SK-N-SH (cell line): Measurements from ENCODE around the gene ZNF493. TPM values are rescaled to one million over a fixed set of nuclear protein-coding genes. Genes with fewer than 3 reads are reported as not detected.

Experiments used
- CTCF ChIA-PET: fragments of 300-600, 350-600 bp; formaldehyde crosslinking; extraction: SDS; loops from one replicate; lab custom pipeline; 2021; lab: Yijun Ruan, JAX
- POLR2A ChIA-PET: fragments of 350-600 bp; sonication (Branson Sonifier 250); formaldehyde crosslinking; extraction: SDS; loops from one replicate; lab custom pipeline; 2020; ENCODE audit warnings: antibody characterized with exemption, inconsistent platforms; lab: Yijun Ruan, JAX
- DNase-seq: peaks from one replicate; pipeline ENCODE4 v3.0.0; 2012
- H2AFZ ChIP-seq: fragments of 200-600 bp; sonication (generic); 2 replicates; pipeline ENCODE4 v1.8.1; 2016; ENCODE audit warnings: antibody characterized with exemption, mild to moderate bottlenecking, low read depth
- H3F3A ChIP-seq: fragments of 200-600 bp; sonication (generic); replicated peaks from 2 replicates; pipeline ENCODE3; 2016; ENCODE audit warnings: antibody characterized with exemption, mild to moderate bottlenecking; ENCODE audit not compliant: insufficient read depth
- H3K27ac ChIP-seq, 2 experiments: fragments of 200-500 bp in 1 of 2; fragments of 200-600 bp in 1 of 2; sonication (Bioruptor generic) in 1 of 2; sonication (generic), shearing (Covaris generic) in 1 of 2; 2 replicates each; pipeline versions ENCODE4 v1.5.1 to v1.6.1; 2014 to 2016; ENCODE audit warnings: low read depth in 2 of 2, inconsistent platforms in 1 of 2, low read length in 1 of 2, mild to moderate bottlenecking in 1 of 2, mixed read lengths in 1 of 2
- H3K27me3 ChIP-seq: fragments of 200-600 bp; sonication (generic), shearing (Covaris generic); 2 replicates; pipeline ENCODE4 v1.6.1; 2016; ENCODE audit warnings: mixed run types; ENCODE audit not compliant: insufficient read depth
- H3K36me3 ChIP-seq, 2 experiments: fragments of 200-500 bp in 1 of 2; fragments of 200-600 bp in 1 of 2; sonication (Bioruptor generic) in 1 of 2; sonication (generic) in 1 of 2; replicated peaks in 1 of 2; 2 replicates each; pipeline versions ENCODE3 to v1.5.1; 2014 to 2016; ENCODE audit warnings: low read length in 1 of 2, mild to moderate bottlenecking in 1 of 2; ENCODE audit not compliant: insufficient read depth in 2 of 2, control insufficient read depth in 1 of 2
- H3K4me1 ChIP-seq, 2 experiments: fragments of 200-500 bp in 1 of 2; fragments of 200-600 bp in 1 of 2; sonication (Bioruptor generic) in 1 of 2; sonication (generic), shearing (Covaris generic) in 1 of 2; 2 replicates each; pipeline versions ENCODE4 v1.5.1 to v1.6.1; 2014 to 2016; ENCODE audit warnings: low read depth in 1 of 2, low read length in 1 of 2, mixed run types in 1 of 2; ENCODE audit not compliant: insufficient read depth in 2 of 2, control insufficient read depth in 1 of 2
- H3K4me2 ChIP-seq: fragments of 200-600 bp; sonication (generic), shearing (Covaris generic); 2 replicates; pipeline ENCODE4 v1.6.1; 2017; ENCODE audit warnings: mixed run types
- H3K4me3 ChIP-seq, 2 experiments: fragments of 200-500 bp in 1 of 2; fragments of 200-600 bp in 1 of 2; sonication (Bioruptor generic) in 1 of 2; sonication (generic), shearing (Covaris generic) in 1 of 2; 2 replicates each; pipeline versions ENCODE4 v1.5.1 to v1.8.1; 2014 to 2016; ENCODE audit warnings: low read depth in 2 of 2, inconsistent platforms in 1 of 2, low read length in 1 of 2, mild to moderate bottlenecking in 1 of 2, mixed read lengths in 1 of 2, moderate library complexity in 1 of 2
- H3K79me2 ChIP-seq: fragments of 200-600 bp; sonication (generic); 2 replicates; pipeline ENCODE4 v1.8.1; 2017; ENCODE audit warnings: mild to moderate bottlenecking; ENCODE audit not compliant: insufficient read depth
- H3K9ac ChIP-seq: fragments of 200-600 bp; sonication (generic); 2 replicates; pipeline ENCODE4 v1.6.1; 2017; ENCODE audit warnings: mixed run types
- H3K9me2 ChIP-seq: fragments of 200-600 bp; sonication (generic); 2 replicates; pipeline ENCODE4 v1.6.1; 2017; ENCODE audit warnings: mixed run types
- H3K9me3 ChIP-seq: fragments of 200-600 bp; sonication (generic); 2 replicates; pipeline ENCODE4 v1.6.1; 2017; ENCODE audit warnings: mixed run types, mild to moderate bottlenecking, moderate library complexity
- H4K20me1 ChIP-seq: fragments of 200-600 bp; sonication (generic); 2 replicates; pipeline ENCODE4 v1.6.1; 2017; ENCODE audit warnings: mild to moderate bottlenecking, mixed run types; ENCODE audit not compliant: insufficient read depth
- EZH2phosphoT487 ChIP-seq: fragments of 200-600 bp; sonication (generic); IDR thresholded peaks from 2 replicates; pipeline ENCODE4 v1.6.1; 2017; ENCODE audit warnings: low read depth, mixed run types, mild to moderate bottlenecking, antibody characterized with exemption, moderate library complexity, borderline replicate concordance
- FOSL2 ChIP-seq: IDR thresholded peaks from 2 replicates; pipeline ENCODE4 v1.4.0; 2012; ENCODE audit warnings: low read depth, mild to moderate bottlenecking, moderate library complexity, borderline replicate concordance
- FOXM1 ChIP-seq: IDR thresholded peaks from 2 replicates; pipeline ENCODE4 v1.4.0; 2012; ENCODE audit warnings: low read depth, mild to moderate bottlenecking
- GABPA ChIP-seq: IDR thresholded peaks from 2 replicates; pipeline ENCODE4 v1.4.0; 2012; ENCODE audit warnings: low read depth, mild to moderate bottlenecking
- IRF3 ChIP-seq: fragments of 150-350 bp; IDR thresholded peaks from 2 replicates; pipeline ENCODE4 v1.6.1; 2016; ENCODE audit warnings: mild to moderate bottlenecking, low read depth, low read length
- JUND ChIP-seq: IDR thresholded peaks from 2 replicates; pipeline ENCODE4 v1.4.0; 2012
- MEF2A ChIP-seq: IDR thresholded peaks from 2 replicates; pipeline ENCODE4 v1.4.0; 2012; ENCODE audit warnings: low read depth, borderline replicate concordance
- NFIC ChIP-seq: IDR thresholded peaks from 2 replicates; pipeline ENCODE4 v1.4.0; 2012; ENCODE audit warnings: borderline replicate concordance
- PBX3 ChIP-seq: IDR thresholded peaks from 2 replicates; pipeline ENCODE4; 2012
- POLR2AphosphoS5 ChIP-seq: IDR thresholded peaks from 2 replicates; pipeline ENCODE4 v1.6.1; 2012; ENCODE audit warnings: low read depth, low read length
- RAD21 ChIP-seq: IDR thresholded peaks from 2 replicates; pipeline ENCODE4 v1.6.1; 2012; ENCODE audit warnings: mild to moderate bottlenecking, low read length
- RCOR1 ChIP-seq: fragments of 150-350 bp; IDR thresholded peaks from 2 replicates; pipeline ENCODE4 v1.6.1; 2017; ENCODE audit warnings: antibody characterized with exemption, low read length
- SIN3A ChIP-seq: IDR thresholded peaks from 2 replicates; pipeline ENCODE4 v1.6.1; 2012; ENCODE audit warnings: low read depth, mild to moderate bottlenecking, low read length, moderate library complexity, borderline replicate concordance
- TAF1 ChIP-seq: IDR thresholded peaks from 2 replicates; pipeline ENCODE4 v1.6.1; 2012; ENCODE audit warnings: low read depth, mild to moderate bottlenecking, low read length, moderate library complexity, borderline replicate concordance
- TEAD4 ChIP-seq: IDR thresholded peaks from 2 replicates; pipeline ENCODE4 v1.4.0; 2012; ENCODE audit warnings: mild to moderate bottlenecking, borderline replicate concordance; ENCODE audit not compliant: insufficient read depth
- YY1 ChIP-seq: IDR thresholded peaks from 2 replicates; pipeline ENCODE4 v1.4.0; 2012; ENCODE audit warnings: low read depth, mild to moderate bottlenecking
- WGBS: methylation state at CpG from one replicate; pipeline ENCODE4 v1.1.6; 2017; ENCODE audit warnings: low lambda C conversion rate; 5-methylcytosine and 5-hydroxymethylcytosine counted together
- polyA plus RNA-seq, 3 experiments: library from polyadenylated mRNA; depleted of rRNA; stranded (reverse); fragments of >200 nt; gene quantifications; 2 replicates each; pipeline ENCODE4 v1.2.3, GENCODE V29; 2012
- TF ChIP-seq, protein P1 (sequence below): fragments of 200-600 bp; sonication (generic); IDR thresholded peaks from 2 replicates; pipeline ENCODE4 v1.6.1; 2017; ENCODE audit warnings: antibody characterized with exemption, mild to moderate bottlenecking, moderate library complexity
- TF ChIP-seq, protein P2 (sequence below): IDR thresholded peaks from 2 replicates; pipeline ENCODE4 v1.6.1; 2012; ENCODE audit warnings: mild to moderate bottlenecking, low read depth, low read length, moderate library complexity

ZNF493 gene
- polyA plus RNA-seq, 1 of the 3 experiments (the other 2 are of a cell fraction): 3.7 TPM

DNA sequence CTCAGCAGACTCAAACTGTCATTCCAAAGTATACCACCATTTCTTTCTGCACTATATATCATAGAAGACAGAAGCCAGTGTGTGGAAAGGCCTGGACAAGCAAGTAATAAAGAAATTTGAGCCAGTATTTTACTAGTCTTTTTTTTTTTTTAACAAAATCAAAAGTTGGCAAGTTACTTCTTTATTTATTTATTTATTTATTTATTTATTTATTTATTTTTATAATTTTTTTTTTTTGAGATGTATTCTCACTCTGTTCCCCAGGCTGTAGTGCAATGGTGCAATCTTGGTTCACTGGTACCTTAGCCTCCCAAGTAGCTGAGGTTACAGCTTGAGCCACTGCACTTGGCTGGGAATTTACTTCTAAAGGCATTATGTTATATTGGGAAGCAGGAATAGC is 25.3 kb downstream of the ZNF493 start:
- peaks cover 33% of the 10 kb centered on the region for H3K9me3 ChIP-seq
- TF ChIP-seq PBX3 (no peak), YY1 (no peak), TEAD4 (no peak), EZH2phosphoT487 (no peak), RAD21 (no peak), JUND (no peak), TAF1 (no peak), MEF2A (no peak), IRF3 (no peak), FOSL2 (no peak)
- H3K36me3 ChIP-seq: peaks cover 2 to 17% of the 10 kb centered on the region in 2 experiments
- H3K4me3 ChIP-seq: no peak overlapping the region; a peak in 1 of 4 replicates
- H2AFZ ChIP-seq: no peak overlapping the region
- no peaks in the 10 kb centered on the region for H3K27me3 ChIP-seq
- no peak overlapping the region for H3K4me2 ChIP-seq
- H3K27ac ChIP-seq: no peak overlapping the region
- no peak for DNase-seq
- no peaks in the 10 kb centered on the region for H4K20me1 ChIP-seq
- no peaks in the 10 kb centered on the region for H3F3A ChIP-seq
- CTCF ChIA-PET: no interaction called here
- no peak overlapping the region for H3K9ac ChIP-seq
- H3K79me2 ChIP-seq: no peaks in the 10 kb centered on the region
- no peaks in the 10 kb centered on the region for H3K9me2 ChIP-seq
- no peaks in the 10 kb centered on the region for H3K4me1 ChIP-seq
- POLR2A ChIA-PET: no interaction called here

- no peaks in the 10 kb centered on the region for H4K20me1 ChIP-seq
- H3F3A ChIP-seq: no peaks in the 10 kb centered on the region
- H3K9me3 ChIP-seq: peaks cover 33% of the 10 kb centered on the region
- H3K4me3 ChIP-seq: no peak overlapping the region
- no peak overlapping the region for H3K9ac ChIP-seq
- no peaks in the 10 kb centered on the region for H3K79me2 ChIP-seq
- CTCF ChIA-PET: interaction anchor here (0.6 to 1.5 kb wide), 2 partner anchors 11 to 12 kb away, joined by 3 read pairs; no protein-coding TSS in a partner anchor
- WGBS: 63% methylated on average over 1 of the region's 1 CpG
- no peak overlapping the region for H3K4me2 ChIP-seq
- H2AFZ ChIP-seq: no peak overlapping the region
- POLR2A ChIA-PET: no interaction called here
- no peak for DNase-seq
- H3K9me2 ChIP-seq: no peaks in the 10 kb centered on the region
- no peaks in the 10 kb centered on the region for H3K4me1 ChIP-seq
- peaks cover 0 to 17% of the 10 kb centered on the region in 2 experiments for H3K36me3 ChIP-seq
- no peaks in the 10 kb centered on the region for H3K27me3 ChIP-seq
- no peak overlapping the region for H3K27ac ChIP-seq
- TF ChIP-seq, protein P1, sequence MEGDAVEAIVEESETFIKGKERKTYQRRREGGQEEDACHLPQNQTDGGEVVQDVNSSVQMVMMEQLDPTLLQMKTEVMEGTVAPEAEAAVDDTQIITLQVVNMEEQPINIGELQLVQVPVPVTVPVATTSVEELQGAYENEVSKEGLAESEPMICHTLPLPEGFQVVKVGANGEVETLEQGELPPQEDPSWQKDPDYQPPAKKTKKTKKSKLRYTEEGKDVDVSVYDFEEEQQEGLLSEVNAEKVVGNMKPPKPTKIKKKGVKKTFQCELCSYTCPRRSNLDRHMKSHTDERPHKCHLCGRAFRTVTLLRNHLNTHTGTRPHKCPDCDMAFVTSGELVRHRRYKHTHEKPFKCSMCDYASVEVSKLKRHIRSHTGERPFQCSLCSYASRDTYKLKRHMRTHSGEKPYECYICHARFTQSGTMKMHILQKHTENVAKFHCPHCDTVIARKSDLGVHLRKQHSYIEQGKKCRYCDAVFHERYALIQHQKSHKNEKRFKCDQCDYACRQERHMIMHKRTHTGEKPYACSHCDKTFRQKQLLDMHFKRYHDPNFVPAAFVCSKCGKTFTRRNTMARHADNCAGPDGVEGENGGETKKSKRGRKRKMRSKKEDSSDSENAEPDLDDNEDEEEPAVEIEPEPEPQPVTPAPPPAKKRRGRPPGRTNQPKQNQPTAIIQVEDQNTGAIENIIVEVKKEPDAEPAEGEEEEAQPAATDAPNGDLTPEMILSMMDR: no peak
- TF ChIP-seq TEAD4: no peak
- TF ChIP-seq, protein P2, sequence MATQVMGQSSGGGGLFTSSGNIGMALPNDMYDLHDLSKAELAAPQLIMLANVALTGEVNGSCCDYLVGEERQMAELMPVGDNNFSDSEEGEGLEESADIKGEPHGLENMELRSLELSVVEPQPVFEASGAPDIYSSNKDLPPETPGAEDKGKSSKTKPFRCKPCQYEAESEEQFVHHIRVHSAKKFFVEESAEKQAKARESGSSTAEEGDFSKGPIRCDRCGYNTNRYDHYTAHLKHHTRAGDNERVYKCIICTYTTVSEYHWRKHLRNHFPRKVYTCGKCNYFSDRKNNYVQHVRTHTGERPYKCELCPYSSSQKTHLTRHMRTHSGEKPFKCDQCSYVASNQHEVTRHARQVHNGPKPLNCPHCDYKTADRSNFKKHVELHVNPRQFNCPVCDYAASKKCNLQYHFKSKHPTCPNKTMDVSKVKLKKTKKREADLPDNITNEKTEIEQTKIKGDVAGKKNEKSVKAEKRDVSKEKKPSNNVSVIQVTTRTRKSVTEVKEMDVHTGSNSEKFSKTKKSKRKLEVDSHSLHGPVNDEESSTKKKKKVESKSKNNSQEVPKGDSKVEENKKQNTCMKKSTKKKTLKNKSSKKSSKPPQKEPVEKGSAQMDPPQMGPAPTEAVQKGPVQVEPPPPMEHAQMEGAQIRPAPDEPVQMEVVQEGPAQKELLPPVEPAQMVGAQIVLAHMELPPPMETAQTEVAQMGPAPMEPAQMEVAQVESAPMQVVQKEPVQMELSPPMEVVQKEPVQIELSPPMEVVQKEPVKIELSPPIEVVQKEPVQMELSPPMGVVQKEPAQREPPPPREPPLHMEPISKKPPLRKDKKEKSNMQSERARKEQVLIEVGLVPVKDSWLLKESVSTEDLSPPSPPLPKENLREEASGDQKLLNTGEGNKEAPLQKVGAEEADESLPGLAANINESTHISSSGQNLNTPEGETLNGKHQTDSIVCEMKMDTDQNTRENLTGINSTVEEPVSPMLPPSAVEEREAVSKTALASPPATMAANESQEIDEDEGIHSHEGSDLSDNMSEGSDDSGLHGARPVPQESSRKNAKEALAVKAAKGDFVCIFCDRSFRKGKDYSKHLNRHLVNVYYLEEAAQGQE: no peak
- no peak for TF ChIP-seq FOXM1
- no peak for TF ChIP-seq POLR2AphosphoS5
- TF ChIP-seq YY1: no peak
- no peak for TF ChIP-seq GABPA
- no peak for TF ChIP-seq SIN3A
- TF ChIP-seq JUND: no peak
- no peak for TF ChIP-seq TAF1
- TF ChIP-seq NFIC: no peak
- TF ChIP-seq RCOR1: no peak
Measured at GRCh38 chr19:21423057-21424041, 26.4 kb downstream of the ZNF493 start.
